Measurements from ENCODE around the gene SLC17A5.
"Not testable (repeated sequence)": the region's sequence is repeated elsewhere in the genome, so short reads cannot be mapped to it uniquely, and the experiment has no call there.

- TF ChIP-seq, protein P1, sequence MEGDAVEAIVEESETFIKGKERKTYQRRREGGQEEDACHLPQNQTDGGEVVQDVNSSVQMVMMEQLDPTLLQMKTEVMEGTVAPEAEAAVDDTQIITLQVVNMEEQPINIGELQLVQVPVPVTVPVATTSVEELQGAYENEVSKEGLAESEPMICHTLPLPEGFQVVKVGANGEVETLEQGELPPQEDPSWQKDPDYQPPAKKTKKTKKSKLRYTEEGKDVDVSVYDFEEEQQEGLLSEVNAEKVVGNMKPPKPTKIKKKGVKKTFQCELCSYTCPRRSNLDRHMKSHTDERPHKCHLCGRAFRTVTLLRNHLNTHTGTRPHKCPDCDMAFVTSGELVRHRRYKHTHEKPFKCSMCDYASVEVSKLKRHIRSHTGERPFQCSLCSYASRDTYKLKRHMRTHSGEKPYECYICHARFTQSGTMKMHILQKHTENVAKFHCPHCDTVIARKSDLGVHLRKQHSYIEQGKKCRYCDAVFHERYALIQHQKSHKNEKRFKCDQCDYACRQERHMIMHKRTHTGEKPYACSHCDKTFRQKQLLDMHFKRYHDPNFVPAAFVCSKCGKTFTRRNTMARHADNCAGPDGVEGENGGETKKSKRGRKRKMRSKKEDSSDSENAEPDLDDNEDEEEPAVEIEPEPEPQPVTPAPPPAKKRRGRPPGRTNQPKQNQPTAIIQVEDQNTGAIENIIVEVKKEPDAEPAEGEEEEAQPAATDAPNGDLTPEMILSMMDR (IDR thresholded peaks at IDR 0.05): not testable (repeated sequence)
- TF ChIP-seq POLR2A, EP300 (IDR thresholded peaks at IDR 0.05): not testable (repeated sequence)
Measured at GRCh38 chr6:73559399-73559794, 94.4 kb downstream of the SLC17A5 start.
